Small intestine (tissue), 7 donors: ENCODE measurements around the gene F11R. TPM values are rescaled to one million over a fixed set of nuclear protein-coding genes. Genes with fewer than 3 reads are reported as not detected.
A peak's percentile ranks its signal among the peaks of the same experiment; 100 is the strongest.

Source experiments
- DNase-seq, 2 donors: peaks; one replicate each; pipeline versions ENCODE4 v3.0.0 to v3.0.0-alpha.2; 2013
- FAIRE-seq: peaks from 2 replicates; lab custom pipeline; 2012; peaks lifted over from hg19 to GRCh38; lab: Jason Lieb, UNC
- H3K27ac ChIP-seq, 3 donors: one replicate each; pipeline ENCODE4 v1.5.1; 2013; ENCODE audit warnings: low read length in 2 of 3, mild to moderate bottlenecking in 2 of 3, control low read depth in 1 of 3, inconsistent platforms in 1 of 3, low read depth in 1 of 3, moderate library complexity in 1 of 3
- H3K27me3 ChIP-seq, 3 donors: one replicate each; pipeline ENCODE4 v1.6.1; 2013; ENCODE audit warnings: low read length in 3 of 3, inconsistent platforms in 1 of 3; ENCODE audit not compliant: control insufficient read depth in 3 of 3, insufficient read depth in 3 of 3
- H3K36me3 ChIP-seq, 3 donors: one replicate each; pipeline ENCODE4 v1.6.1; 2013; ENCODE audit warnings: low read length in 3 of 3, inconsistent platforms in 1 of 3, low read depth in 1 of 3, mild to moderate bottlenecking in 1 of 3, moderate library complexity in 1 of 3; ENCODE audit not compliant: control insufficient read depth in 3 of 3, insufficient read depth in 2 of 3
- H3K4me1 ChIP-seq, 3 donors: one replicate each; pipeline ENCODE4 v1.6.1; 2013; ENCODE audit warnings: low read length in 2 of 3, inconsistent platforms in 1 of 3, low read depth in 1 of 3, mild to moderate bottlenecking in 1 of 3, moderate library complexity in 1 of 3; ENCODE audit not compliant: control insufficient read depth in 3 of 3, insufficient read depth in 2 of 3
- H3K4me3 ChIP-seq, 3 donors: one replicate each; pipeline ENCODE4 v1.5.1; 2013; ENCODE audit warnings: low read length in 3 of 3, control low read depth in 1 of 3, inconsistent platforms in 1 of 3, low read depth in 1 of 3, mild to moderate bottlenecking in 1 of 3, moderate library complexity in 1 of 3
- H3K9me3 ChIP-seq, 2 donors: one replicate each; pipeline ENCODE4 v1.6.1; 2013; ENCODE audit warnings: low read depth in 1 of 2, low read length in 1 of 2; ENCODE audit not compliant: control insufficient read depth in 2 of 2, insufficient read depth in 1 of 2
- WGBS, 3 donors: extraction: QIAGEN DNeasy Blood & Tissue Kit; methylation state at CpG; one replicate each; pipeline ENCODE4 v1.1.7; 2013; 5-methylcytosine and 5-hydroxymethylcytosine counted together
- polyA plus RNA-seq, 4 donors: library from polyadenylated mRNA; stranded (reverse) in 3 of 4; unstranded in 1 of 4; fragments of 200-250 nt in 3 of 4; fragments of 120-200 nt in 1 of 4; gene quantifications; one replicate each; pipeline versions ENCODE4 v1.2.1 to v1.2.3, GENCODE V29; 2013
- donor health status: healthy with polysubstance abuse.
- donor health status: control.
- donor health status: control.
- donor health status: Bipolar disorder and iron deficiency.
- donor health status: healthy.

Gene F11R
- polyA plus RNA-seq, 4 donors: 30.2 to 188 (median 55.7) TPM

- H3K36me3 ChIP-seq: no peaks in the 10 kb centered on the region
- FAIRE-seq (no peak), DNase-seq (no peak)
- WGBS, 3 donors: 11 to 38% (median 38%) methylated on average over 1 of the region's 1 CpG
- H3K27me3 ChIP-seq: no peaks in the 10 kb centered on the region
- no peaks in the 10 kb centered on the region for H3K9me3 ChIP-seq
- no peak overlapping the region for H3K27ac ChIP-seq
- no peak overlapping the region for H3K4me3 ChIP-seq
- H3K4me1 ChIP-seq: no peaks in the 10 kb centered on the region
Measured at GRCh38 chr1:160961419-160961818, 59.5 kb downstream of the F11R start.

GRCh38 chr1:160956966-160957365 is 64.0 kb downstream of the F11R start:
- Histone ChIP-seq H3K4me3 (no peak overlapping the region), H3K27ac (no peak overlapping the region), H3K4me1 (no peaks in the 10 kb centered on the region), H3K36me3 (no peaks in the 10 kb centered on the region), H3K27me3 (no peaks in the 10 kb centered on the region), H3K9me3 (no peaks in the 10 kb centered on the region)
- DNase-seq: no peak
- 67 to 71% (median 67%) methylated on average over 4 of the region's 4 CpGs for whole genome bisulfite sequencing, 3 donors
- no peak for FAIRE-seq

GRCh38 chr1:160954158-160955104 is 66.5 kb downstream of the F11R start, which contains the start of gene ITLN2:
Gene ITLN2, minus strand, starts transcription at chr1:160954809. Its CDS starts 68 bp downstream, at chr1:160954741.
- WGBS, 3 donors: 77 to 82% (median 80%) methylated on average over 8 of the region's 8 CpGs
- Histone ChIP-seq H3K9me3 (no peaks in the 10 kb centered on the region), H3K27ac (no peak within 1 kb of the TSS), H3K36me3 (no peaks in the 10 kb centered on the region), H3K4me1 (peaks cover 0 to 4% (median 0%) of the 10 kb centered on the region in 3 donors), H3K4me3 (no peak within 1 kb of the TSS), H3K27me3 (no peaks in the 10 kb centered on the region)
- DNase-seq (peak; percentile 66 to 81), FAIRE-seq (no peak)

- no peak for FAIRE-seq
- peaks cover 0 to 5% of the 10 kb centered on the region in 2 donors for H3K9me3 ChIP-seq
- no peaks in the 10 kb centered on the region for H3K36me3 ChIP-seq
- peaks cover 0 to 7% (median 1%) of the 10 kb centered on the region in 3 donors for H3K4me1 ChIP-seq
- H3K4me3 ChIP-seq: no peak overlapping the region
- H3K27ac ChIP-seq: no peak overlapping the region
- WGBS, 3 donors: 78 to 85% (median 84%) methylated on average over 3 of the region's 3 CpGs
- DNase-seq: no peak
- H3K27me3 ChIP-seq: no peaks in the 10 kb centered on the region
Measured at GRCh38 chr1:160953030-160953429, 67.9 kb downstream of the F11R start.

- Histone ChIP-seq H3K4me3 (no peak overlapping the region), H3K36me3 (no peaks in the 10 kb centered on the region), H3K27me3 (no peaks in the 10 kb centered on the region), H3K4me1 (peaks cover 0 to 15% (median 3%) of the 10 kb centered on the region in 3 donors), H3K9me3 (peaks cover 0 to 5% of the 10 kb centered on the region in 2 donors), H3K27ac (no peak overlapping the region)
- no peak for DNase-seq
- FAIRE-seq: no peak
- WGBS, 3 donors: 71 to 86% (median 84%) methylated on average over 2 of the region's 2 CpGs
Measured at GRCh38 chr1:160952129-160952510, 68.8 kb downstream of the F11R start.

GRCh38 chr1:160951443-160952128 is 69.4 kb downstream of the F11R start:
- FAIRE-seq (no peak), DNase-seq (peak; percentile 86 to 90)
- Histone ChIP-seq H3K27me3 (no peaks in the 10 kb centered on the region), H3K36me3 (no peaks in the 10 kb centered on the region), H3K27ac (no peak overlapping the region), H3K4me1 (peaks cover 0 to 20% (median 3%) of the 10 kb centered on the region in 3 donors), H3K9me3 (peaks cover 0 to 5% of the 10 kb centered on the region in 2 donors), H3K4me3 (no peak overlapping the region)
- 45 to 53% (median 50%) methylated on average over 8 of the region's 8 CpGs for WGBS, 3 donors

GRCh38 chr1:160950657-160951056 is 70.3 kb downstream of the F11R start:
- Histone ChIP-seq H3K9me3 (peaks cover 0 to 5% of the 10 kb centered on the region in 2 donors), H3K27ac (no peak overlapping the region), H3K4me3 (no peak overlapping the region), H3K4me1 (peaks cover 0 to 20% (median 3%) of the 10 kb centered on the region in 3 donors), H3K36me3 (no peaks in the 10 kb centered on the region), H3K27me3 (no peaks in the 10 kb centered on the region)
- FAIRE-seq (no peak), DNase-seq (no peak)
- 92 to 100% (median 92%) methylated on average over 3 of the region's 3 CpGs for WGBS, 3 donors

GRCh38 chr1:160949881-160950280 is 71.1 kb downstream of the F11R start:
- peak overlapping the region in 1 of 3 donors; percentile 36 for H3K27ac ChIP-seq
- H3K27me3 ChIP-seq: no peaks in the 10 kb centered on the region
- no peak overlapping the region for H3K4me3 ChIP-seq
- FAIRE-seq (no peak), DNase-seq (no peak)
- H3K4me1 ChIP-seq: peaks cover 0 to 20% (median 3%) of the 10 kb centered on the region in 3 donors
- WGBS, 3 donors: 81 to 85% (median 83%) methylated on average over 2 of the region's 2 CpGs
- no peaks in the 10 kb centered on the region for H3K36me3 ChIP-seq
- peaks cover 0 to 5% of the 10 kb centered on the region in 2 donors for H3K9me3 ChIP-seq
